T-cell (primary cell): Measurements from ENCODE around the gene CACNA1A. TPM values are rescaled to one million over a fixed set of nuclear protein-coding genes. Genes with fewer than 3 reads are reported as not detected.
"Not testable (repeated sequence)": the region's sequence is repeated elsewhere in the genome, so short reads cannot be mapped to it uniquely, and the experiment has no call there.

Source experiments
- ATAC-seq, 4 experiments: fragments of 200-7000 bp in 3 of 4; fragments of 150-1000 bp in 1 of 4; cut with Tn5 transposase; replicated peaks in 1 of 4; 1 replicate in 3 of 4; 2 replicates in 1 of 4; pipeline ENCODE4 v1.10.0; 2021; ENCODE audit warnings: moderate library complexity in 3 of 4, mild to moderate bottlenecking in 2 of 4, moderate number of reproducible peaks in 1 of 4
- CTCF ChIA-PET, 2 donors: fragments of 300-600 bp; sonication (Branson Sonifier 250); formaldehyde crosslinking; loops; one replicate each; lab custom pipeline; 2022; ENCODE audit warnings: antibody characterized with exemption in 2 of 2; lab: Charles Lee
- POLR2A ChIA-PET, 2 donors: fragments of 300-600 bp; sonication (Branson Sonifier 250); formaldehyde crosslinking; loops; one replicate each; lab custom pipeline; 2022; ENCODE audit warnings: antibody characterized with exemption in 2 of 2; lab: Charles Lee
- DNase-seq, 35 experiments: peaks; one replicate each; pipeline versions ENCODE4 v3.0.0 to v3.0.0-alpha.2; 2013 to 2023
- H3K27ac ChIP-seq: one replicate; pipeline ENCODE4 v1.5.1; 2013; ENCODE audit warnings: low read length
- H3K27me3 ChIP-seq, 2 experiments: replicated peaks in 1 of 2; 1 replicate in 1 of 2; 2 replicates in 1 of 2; pipeline versions ENCODE4 v1.6.1 to v1.7.0; 2013; ENCODE audit warnings: low read length in 1 of 2, mixed read lengths in 1 of 2; ENCODE audit not compliant: control insufficient read depth in 2 of 2, insufficient read depth in 2 of 2; ENCODE audit errors: extremely low read depth in 1 of 2
- H3K36me3 ChIP-seq, 2 donors: 1 replicate in 1 of 2; 2 replicates in 1 of 2; pipeline versions ENCODE4 v1.6.1 to v1.7.0; 2013; ENCODE audit warnings: low read length in 1 of 2; ENCODE audit not compliant: control insufficient read depth in 2 of 2, insufficient read depth in 1 of 2; ENCODE audit errors: extremely low read depth in 1 of 2
- H3K4me1 ChIP-seq, 2 experiments: 1 replicate in 1 of 2; 2 replicates in 1 of 2; pipeline versions ENCODE4 v1.6.1 to v1.7.0; 2013; ENCODE audit warnings: low read length in 2 of 2, mixed read lengths in 1 of 2; ENCODE audit not compliant: insufficient read depth in 2 of 2, control insufficient read depth in 1 of 2; ENCODE audit errors: extremely low read depth in 1 of 2
- H3K4me3 ChIP-seq, 2 donors: 1 replicate in 1 of 2; 2 replicates in 1 of 2; pipeline versions ENCODE4 v1.5.1 to v1.7.0; 2013; ENCODE audit warnings: mild to moderate bottlenecking in 2 of 2, low read length in 1 of 2, moderate library complexity in 1 of 2; ENCODE audit not compliant: control insufficient read depth in 1 of 2; ENCODE audit errors: extremely low read depth in 1 of 2
- H3K9me3 ChIP-seq: 2 replicates; pipeline ENCODE4 v1.7.0; 2013
- H3K27ac Mint-ChIP-seq, 2 donors: one replicate each; pipeline ENCODE4 v1.8.0; 2020 to 2021; ENCODE audit warnings: mild to moderate bottlenecking in 2 of 2, mixed read lengths in 2 of 2
- H3K27me3 Mint-ChIP-seq, 2 donors: one replicate each; pipeline ENCODE4 v1.8.0; 2021 to 2022; ENCODE audit warnings: mixed read lengths in 2 of 2
- H3K36me3 Mint-ChIP-seq: one replicate; pipeline ENCODE4 v1.8.0; 2021; ENCODE audit warnings: mixed read lengths
- H3K4me1 Mint-ChIP-seq, 3 donors: one replicate each; pipeline ENCODE4 v1.8.0; 2020 to 2022; ENCODE audit warnings: mixed read lengths in 3 of 3, mild to moderate bottlenecking in 1 of 3
- H3K4me3 Mint-ChIP-seq, 3 donors: one replicate each; pipeline ENCODE4 v1.8.0; 2020 to 2022; ENCODE audit warnings: mild to moderate bottlenecking in 3 of 3, mixed read lengths in 3 of 3, moderate library complexity in 3 of 3
- H3K9me3 Mint-ChIP-seq, 3 donors: one replicate each; pipeline ENCODE4 v1.8.0; 2020 to 2022; ENCODE audit warnings: mixed read lengths in 3 of 3
- WGBS: methylation state at CpG from one replicate; pipeline ENCODE4 v1.1.5; 2013; ENCODE audit warnings: missing lambda C conversion rate; ENCODE audit not compliant: insufficient coverage; 5-methylcytosine and 5-hydroxymethylcytosine counted together
- total RNA-seq, 35 experiments: library from RNA in 6 of 35; stranded (reverse) in 6 of 35; fragments of 120-200 nt in 1 of 35; gene quantifications; one replicate each; pipeline versions ENCODE4 v1.2.1 to v1.2.4 and lab custom pipeline; 2013 to 2026

Gene CACNA1A
- total RNA-seq, 5 donors from 2014 or later (not counting 1 experiment from before 2014, with no cell fraction given), result 0.33 to 0.89 (median 0.51) TPM

GRCh38 chr19:13362668-13363067 is 143.6 kb downstream of the CACNA1A start:
- no peak overlapping the region for H3K27ac Mint-ChIP-seq
- no peaks in the 10 kb centered on the region for H3K4me1 Mint-ChIP-seq
- H3K36me3 ChIP-seq, result no peaks in the 10 kb centered on the region
- ChIA-PET POLR2A (no interaction called here), CTCF (interaction anchor here in 1 of 2 donors (0.6 kb wide), 1 partner anchor 8 kb away, joined by 3 read pairs; no protein-coding TSS in a partner anchor)
- no peak overlapping the region for H3K4me3 ChIP-seq
- no peak for ATAC-seq
- H3K27ac ChIP-seq, result no peak overlapping the region
- peaks cover 14 to 18% of the 10 kb centered on the region in 2 donors for H3K27me3 Mint-ChIP-seq
- WGBS, result 60% methylated on average over 1 of the region's 11 CpGs
- no peaks in the 10 kb centered on the region for H3K9me3 ChIP-seq
- H3K9me3 Mint-ChIP-seq, result peaks cover 0 to 11% (median 3%) of the 10 kb centered on the region in 3 donors
- no peak overlapping the region for H3K4me3 Mint-ChIP-seq
- H3K4me1 ChIP-seq, result no peaks in the 10 kb centered on the region
- peaks cover 3% of the 10 kb centered on the region for H3K36me3 Mint-ChIP-seq
- no peak for DNase-seq
- peaks cover 0 to 21% of the 10 kb centered on the region in 2 experiments for H3K27me3 ChIP-seq

- CTCF ChIA-PET, POLR2A ChIA-PET: not testable (repeated sequence)
These were observed 144.6 kb downstream of the CACNA1A start for GRCh38 chr19:13361726-13362125.

GRCh38 chr19:13356686-13357280 is 149.5 kb downstream of the CACNA1A start:
- Mint-ChIP-seq H3K27me3 (peaks cover 33 to 50% of the 10 kb centered on the region in 2 donors), H3K36me3 (peaks cover 3% of the 10 kb centered on the region), H3K9me3 (peaks cover 3 to 11% (median 3%) of the 10 kb centered on the region in 3 donors), H3K27ac (no peak overlapping the region), H3K4me3 (no peak overlapping the region), H3K4me1 (no peaks in the 10 kb centered on the region)
- Histone ChIP-seq H3K27me3 (peaks cover 0 to 34% of the 10 kb centered on the region in 2 experiments), H3K36me3 (no peaks in the 10 kb centered on the region), H3K9me3 (no peaks in the 10 kb centered on the region), H3K4me1 (no peaks in the 10 kb centered on the region), H3K4me3 (no peak overlapping the region), H3K27ac (no peak overlapping the region)
- ChIA-PET CTCF (no interaction called here), POLR2A (no interaction called here)
- DNase-seq (no peak), ATAC-seq (no peak)
- WGBS, result 67% methylated on average over 2 of the region's 9 CpGs

More at GRCh38 chr19:13361726-13362125, 144.6 kb downstream of the CACNA1A start:
- peaks cover 0 to 25% of the 10 kb centered on the region in 2 experiments for H3K27me3 ChIP-seq
- ATAC-seq, H3K9me3 ChIP-seq, H3K36me3 ChIP-seq, H3K4me3 Mint-ChIP-seq, H3K4me1 ChIP-seq, H3K4me3 ChIP-seq, H3K27ac Mint-ChIP-seq, H3K36me3 Mint-ChIP-seq, DNase-seq, H3K4me1 Mint-ChIP-seq, H3K27ac ChIP-seq: not testable (repeated sequence)
- Mint-ChIP-seq H3K27me3 (peaks cover 19 to 26% of the 10 kb centered on the region in 2 donors), H3K9me3 (peaks cover 0 to 11% (median 3%) of the 10 kb centered on the region in 3 donors)
- 82% methylated on average over 3 of the region's 3 CpGs for WGBS

- WGBS, result 62% methylated on average over 8 of the region's 8 CpGs
- Mint-ChIP-seq H3K9me3 (peaks cover 3 to 11% (median 3%) of the 10 kb centered on the region in 3 donors), H3K4me1 (no peaks in the 10 kb centered on the region), H3K27ac (no peak overlapping the region), H3K27me3 (peaks cover 29 to 49% of the 10 kb centered on the region in 2 donors), H3K36me3 (peaks cover 3% of the 10 kb centered on the region), H3K4me3 (no peak overlapping the region)
- no peak for ATAC-seq
- Histone ChIP-seq H3K27ac (no peak overlapping the region), H3K27me3 (peaks cover 0 to 34% of the 10 kb centered on the region in 2 experiments), H3K9me3 (no peaks in the 10 kb centered on the region), H3K4me3 (no peak overlapping the region), H3K36me3 (no peaks in the 10 kb centered on the region), H3K4me1 (no peaks in the 10 kb centered on the region)
- no peak for DNase-seq
- POLR2A ChIA-PET, result no interaction called here
- CTCF ChIA-PET, result no interaction called here
These were observed 150.1 kb downstream of the CACNA1A start for GRCh38 chr19:13356185-13356584.

GRCh38 chr19:13355356-13355755 is 150.9 kb downstream of the CACNA1A start:
- DNase-seq (no peak), ATAC-seq (no peak)
- Histone ChIP-seq H3K27ac (no peak overlapping the region), H3K36me3 (no peaks in the 10 kb centered on the region), H3K4me3 (no peak overlapping the region), H3K9me3 (no peaks in the 10 kb centered on the region), H3K4me1 (no peaks in the 10 kb centered on the region), H3K27me3 (peaks cover 0 to 34% of the 10 kb centered on the region in 2 experiments)
- ChIA-PET POLR2A (no interaction called here), CTCF (no interaction called here)
- Mint-ChIP-seq H3K9me3 (peaks cover 3 to 14% (median 7%) of the 10 kb centered on the region in 3 donors), H3K27ac (no peak overlapping the region), H3K4me3 (no peak overlapping the region), H3K27me3 (peaks cover 29 to 46% of the 10 kb centered on the region in 2 donors), H3K36me3 (peaks cover 3% of the 10 kb centered on the region), H3K4me1 (no peaks in the 10 kb centered on the region)
- WGBS, result 70% methylated on average over 4 of the region's 5 CpGs

DNA sequence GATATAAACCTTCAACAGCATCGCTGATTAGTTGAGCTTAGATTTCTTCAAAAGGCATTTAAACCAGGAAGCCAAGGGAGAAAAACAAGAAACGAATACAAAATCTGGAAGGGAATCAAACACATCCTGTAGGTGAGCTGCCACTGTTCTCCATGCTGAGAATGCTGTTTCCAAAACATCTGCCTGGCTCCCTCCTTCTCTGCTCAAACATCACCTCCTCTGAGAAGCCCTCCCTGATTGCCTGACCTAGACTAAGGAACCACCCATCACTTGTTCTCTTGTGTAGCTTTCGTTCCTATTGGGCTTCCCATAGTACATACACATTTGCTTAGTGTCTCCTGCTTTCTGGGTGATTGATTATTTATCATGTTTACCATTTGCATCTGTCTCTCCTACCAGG is 152.7 kb downstream of the CACNA1A start:
- WGBS, result 57% methylated on average over 2 of the region's 3 CpGs
- peaks cover 3 to 8% (median 4%) of the 10 kb centered on the region in 3 donors for H3K9me3 Mint-ChIP-seq
- CTCF ChIA-PET, result no interaction called here

More for the DNA sequence above, 152.7 kb downstream of the CACNA1A start:
- Mint-ChIP-seq H3K4me1 (no peaks in the 10 kb centered on the region), H3K36me3 (no peaks in the 10 kb centered on the region), H3K27ac (no peak overlapping the region), H3K27me3 (peaks cover 22 to 42% of the 10 kb centered on the region in 2 donors), H3K4me3 (no peak overlapping the region)
- DNase-seq (no peak), ATAC-seq (no peak)
- Histone ChIP-seq H3K36me3 (no peaks in the 10 kb centered on the region), H3K4me3 (no peak overlapping the region), H3K27ac (no peak overlapping the region), H3K9me3 (no peaks in the 10 kb centered on the region), H3K27me3 (peaks cover 0 to 34% of the 10 kb centered on the region in 2 experiments), H3K4me1 (no peaks in the 10 kb centered on the region)
- POLR2A ChIA-PET, result no interaction called here
